NCI-H1105 (cell line): ENCODE data around the gene CCKAR.
"Not testable (repeated sequence)": the region's sequence is repeated elsewhere in the genome, so short reads cannot be mapped to it uniquely, and the experiment has no call there.

Source experiments
- DNase-seq: peaks from one replicate; lab custom pipeline; 2025; lab: John Stamatoyannopoulos, UW

The CCKAR gene

GRCh38 chr4:26490111-26490959 is at the start of gene CCKAR:
Gene CCKAR (minus strand): TSS chr4:26490484. CDS start chr4:26490267, 217 bp downstream.
- peak; percentile 77 for DNase-seq

- no peak for DNase-seq
Observed at GRCh38 chr4:26533685-26534084, 43.4 kb upstream of the CCKAR start.

- DNase-seq, result no peak
Observed at GRCh38 chr4:26531491-26532116, 41.3 kb upstream of the CCKAR start.

- no peak for DNase-seq
Observed at GRCh38 chr4:26530099-26530498, 39.8 kb upstream of the CCKAR start.

GRCh38 chr4:26529479-26529878 is 39.2 kb upstream of the CCKAR start:
- DNase-seq, result no peak

- no peak for DNase-seq
Observed at GRCh38 chr4:26525771-26526150, 35.5 kb upstream of the CCKAR start.

- no peak for DNase-seq
Observed at GRCh38 chr4:26525136-26525770, 35.0 kb upstream of the CCKAR start.

- no peak for DNase-seq
Observed at GRCh38 chr4:26524011-26524410, 33.7 kb upstream of the CCKAR start.

- DNase-seq, result no peak
Observed at GRCh38 chr4:26522478-26522877, 32.2 kb upstream of the CCKAR start.

GRCh38 chr4:26520728-26521450 is 30.6 kb upstream of the CCKAR start:
- no peak for DNase-seq

- no peak for DNase-seq
Observed at GRCh38 chr4:26515936-26516335, 25.7 kb upstream of the CCKAR start.

GRCh38 chr4:26510334-26510964 is 20.2 kb upstream of the CCKAR start:
- no peak for DNase-seq

GRCh38 chr4:26509681-26510333 is 19.5 kb upstream of the CCKAR start:
- DNase-seq, result no peak

GRCh38 chr4:26507286-26507685 is 17.0 kb upstream of the CCKAR start:
- no peak for DNase-seq

- DNase-seq, result no peak
Observed at GRCh38 chr4:26503844-26504243, 13.6 kb upstream of the CCKAR start.

- no peak for DNase-seq
Observed at GRCh38 chr4:26503427-26503826, 13.1 kb upstream of the CCKAR start.

- DNase-seq, result not testable (repeated sequence)
Observed at GRCh38 chr4:26500565-26500999, 10.3 kb upstream of the CCKAR start.

- no peak for DNase-seq
Observed at GRCh38 chr4:26496207-26496783, 6.0 kb upstream of the CCKAR start.

- no peak for DNase-seq
Observed at GRCh38 chr4:26493461-26493860, 3.2 kb upstream of the CCKAR start.

- no peak for DNase-seq
Observed at GRCh38 chr4:26491449-26492170, 1.3 kb upstream of the CCKAR start.
